Islet precursor cell (in vitro differentiated cells): ENCODE data around the gene OTOF.

Source experiments
- DNase-seq: peaks from one replicate; pipeline ENCODE4 v3.0.0-alpha.2; 2018

OTOF gene

DNA sequence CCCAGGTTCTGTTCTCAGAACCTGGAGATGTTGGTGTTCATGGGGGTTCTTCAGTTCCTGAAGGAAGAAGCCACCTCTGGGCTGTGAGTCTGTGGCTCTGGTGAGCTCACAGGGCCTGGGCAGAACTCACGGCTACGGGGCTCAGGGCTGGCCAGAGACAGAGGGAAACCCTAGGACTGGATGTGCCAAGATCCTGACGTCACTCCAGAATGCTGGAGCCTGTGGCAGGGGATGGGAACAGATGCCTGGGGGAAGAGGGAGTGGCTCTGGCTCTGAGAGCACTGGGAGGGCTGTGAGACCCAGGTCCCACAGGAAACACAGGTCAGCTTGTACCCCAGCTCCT is at the start of gene OTOF:
TSS of gene OTOF (minus strand) at position 214 of the 343 bp plus-strand sequence.
- peak; percentile 74 for DNase-seq

- no peak for DNase-seq
Measured at GRCh38 chr2:26526589-26526988, 48.7 kb upstream of the OTOF start.

GRCh38 chr2:26526105-26526504 is 48.2 kb upstream of the OTOF start:
- no peak for DNase-seq

- DNase-seq: peak; percentile 34
Measured at GRCh38 chr2:26523750-26524149, 45.8 kb upstream of the OTOF start.

DNA sequence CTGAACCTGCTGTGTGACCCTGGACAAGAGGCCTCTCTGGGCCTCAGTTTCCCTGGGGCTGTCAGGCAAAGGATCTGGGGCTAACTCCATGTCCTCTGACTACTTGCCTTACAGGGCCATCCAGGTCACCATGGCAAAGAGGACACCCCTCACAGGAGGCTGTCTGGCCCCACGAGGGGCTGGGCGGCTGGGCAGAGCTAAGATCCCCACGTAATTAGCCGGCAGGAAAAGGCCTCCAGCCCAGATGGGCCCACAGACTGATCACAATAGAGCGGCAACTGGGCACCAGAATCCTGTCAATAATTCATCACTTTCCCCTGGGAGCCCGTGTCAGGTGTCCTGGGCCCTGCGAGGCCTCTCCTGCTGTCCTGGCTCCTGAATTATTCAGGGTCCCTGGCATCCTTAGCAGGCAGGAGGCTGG is 44.8 kb upstream of the OTOF start:
- no peak for DNase-seq

- DNase-seq: no peak
Measured at GRCh38 chr2:26522325-26522724, 44.4 kb upstream of the OTOF start.

GRCh38 chr2:26521913-26522180 is 43.9 kb upstream of the OTOF start:
- no peak for DNase-seq

- peak; percentile 79 for DNase-seq
Measured at GRCh38 chr2:26521054-26521912, 43.4 kb upstream of the OTOF start.

DNA sequence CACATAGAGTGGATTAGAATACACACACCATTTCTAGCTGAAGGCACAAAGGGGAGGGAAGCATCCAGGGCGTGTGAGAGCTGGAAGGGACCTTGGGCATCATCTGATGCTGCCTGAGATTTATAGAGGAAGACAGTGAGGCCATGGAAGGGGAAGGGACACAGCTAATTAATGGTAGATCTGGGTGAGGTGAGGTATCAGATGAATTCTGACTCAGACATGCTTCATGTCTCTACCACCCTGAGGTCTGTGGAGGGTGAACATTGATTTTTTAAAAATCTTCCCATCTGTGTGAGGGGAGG is 42.2 kb upstream of the OTOF start:
- DNase-seq: no peak

GRCh38 chr2:26519396-26520147 is 41.6 kb upstream of the OTOF start:
- DNase-seq: no peak

- no peak for DNase-seq
Measured at GRCh38 chr2:26516781-26517180, 38.9 kb upstream of the OTOF start.

DNA sequence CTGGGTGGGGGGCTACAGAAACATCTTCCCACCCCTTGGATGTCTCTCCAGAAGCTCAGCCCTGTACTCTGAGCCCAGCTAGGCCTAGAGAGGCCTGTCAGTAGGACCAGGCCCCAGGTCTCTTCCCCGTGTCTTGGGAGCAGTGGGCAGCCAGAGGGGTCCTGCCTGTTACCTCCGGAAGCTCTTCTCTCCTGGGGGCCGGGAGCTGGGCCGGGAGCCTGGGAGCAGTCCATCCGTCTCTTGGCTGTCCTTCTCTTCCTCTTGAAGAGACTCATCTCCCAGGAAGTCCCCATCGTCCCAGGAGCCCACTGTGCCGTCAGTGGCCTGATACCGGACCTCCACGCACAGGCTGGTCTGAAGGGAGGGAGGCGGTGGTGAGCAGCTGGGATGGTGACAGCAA is 38.3 kb upstream of the OTOF start:
- DNase-seq: no peak

- DNase-seq: no peak
Measured at GRCh38 chr2:26515771-26516170, 37.8 kb upstream of the OTOF start.

DNA sequence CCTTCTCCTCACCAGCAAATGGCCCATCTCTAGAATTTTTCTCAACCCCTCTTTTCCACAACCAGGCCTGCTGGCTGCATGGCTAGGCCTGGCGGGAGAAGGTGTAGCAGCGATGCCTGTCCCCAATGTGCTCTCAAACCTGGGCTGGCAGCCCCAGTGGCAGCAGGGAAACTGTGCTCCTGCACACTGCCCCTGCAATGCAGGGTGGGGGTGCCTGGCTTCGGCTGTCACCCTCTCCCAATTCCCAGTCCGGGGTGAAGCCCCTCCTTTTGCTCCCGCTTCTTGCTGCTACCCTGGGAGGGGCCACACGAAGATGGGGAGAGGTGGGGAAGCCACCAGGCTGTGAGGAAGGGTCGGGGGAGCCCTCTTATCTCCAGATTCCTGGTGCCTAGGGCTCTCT is 36.1 kb upstream of the OTOF start:
- no peak for DNase-seq

- DNase-seq: no peak
Measured at GRCh38 chr2:26513261-26513660, 35.3 kb upstream of the OTOF start.

DNA sequence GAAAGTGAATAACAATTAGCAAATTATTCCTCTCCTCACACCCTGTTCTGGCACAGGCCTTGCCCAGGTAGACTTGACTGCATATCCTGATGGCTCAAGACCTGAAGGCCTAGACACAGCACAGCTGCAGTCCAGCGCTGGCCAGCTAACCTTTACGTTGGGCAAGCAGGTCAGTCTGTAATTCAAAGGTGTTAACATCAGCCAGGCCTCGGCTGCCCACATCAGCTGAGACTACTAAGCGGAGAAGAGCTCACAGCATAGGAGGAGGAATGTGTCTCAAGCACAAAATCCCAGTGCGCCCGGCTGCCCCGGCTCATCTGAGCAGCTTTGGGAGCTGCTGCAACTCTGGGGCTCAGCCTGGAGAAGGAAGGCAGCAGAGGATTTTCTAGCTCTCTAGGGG is 33.5 kb upstream of the OTOF start:
- no peak for DNase-seq

DNA sequence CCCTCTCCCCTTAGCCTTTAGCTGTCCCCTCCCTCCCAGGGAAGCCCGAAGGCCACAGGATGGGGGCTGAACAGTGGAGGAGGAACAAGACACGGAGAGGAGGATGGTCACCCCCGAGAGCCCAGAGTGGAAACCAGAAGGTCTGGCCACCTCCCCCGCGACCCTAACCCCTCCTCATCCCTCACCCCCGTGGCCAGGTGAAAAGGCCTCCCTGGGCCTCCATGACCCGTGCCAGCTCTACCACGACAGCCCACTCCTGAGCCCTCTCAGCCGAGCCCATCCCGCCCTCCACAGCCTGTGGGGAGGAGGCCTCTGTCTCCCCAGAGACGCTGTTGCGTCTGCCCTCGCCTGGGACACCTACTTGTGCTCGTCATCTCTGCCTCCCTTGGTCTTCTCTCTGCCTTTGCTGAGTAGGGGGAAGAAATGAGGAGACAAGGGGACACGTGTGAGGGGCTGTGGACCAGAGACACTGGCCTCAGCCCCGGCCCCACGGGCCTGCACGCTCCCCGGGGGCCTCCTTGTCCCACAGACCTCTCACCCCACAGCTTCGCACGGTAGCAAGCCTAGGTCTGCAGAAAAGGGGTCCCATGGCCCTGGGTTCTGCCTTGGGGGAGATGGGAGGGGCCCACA is 32.5 kb upstream of the OTOF start:
- no peak for DNase-seq

DNA sequence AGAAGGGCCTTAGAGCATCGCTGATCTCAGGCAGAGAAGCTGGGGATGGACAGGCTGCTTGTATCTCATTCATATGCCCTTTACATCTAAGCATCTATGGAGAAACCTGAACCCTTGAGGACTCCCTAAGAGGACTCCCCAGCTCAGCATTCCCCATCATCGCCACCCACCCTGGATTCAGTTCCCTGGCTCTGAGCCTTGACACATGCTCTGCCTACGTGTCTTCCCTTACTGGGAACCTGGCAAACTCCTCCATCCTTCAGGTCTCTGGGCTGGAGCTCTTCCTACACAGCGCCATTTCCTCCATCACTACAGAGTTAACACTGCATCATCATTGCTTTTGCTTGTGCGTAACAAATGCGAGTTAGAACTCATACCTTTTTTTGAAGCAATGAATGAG is 31.2 kb upstream of the OTOF start:
- no peak for DNase-seq

- DNase-seq: no peak
Measured at GRCh38 chr2:26507932-26508331, 30.0 kb upstream of the OTOF start.

DNA sequence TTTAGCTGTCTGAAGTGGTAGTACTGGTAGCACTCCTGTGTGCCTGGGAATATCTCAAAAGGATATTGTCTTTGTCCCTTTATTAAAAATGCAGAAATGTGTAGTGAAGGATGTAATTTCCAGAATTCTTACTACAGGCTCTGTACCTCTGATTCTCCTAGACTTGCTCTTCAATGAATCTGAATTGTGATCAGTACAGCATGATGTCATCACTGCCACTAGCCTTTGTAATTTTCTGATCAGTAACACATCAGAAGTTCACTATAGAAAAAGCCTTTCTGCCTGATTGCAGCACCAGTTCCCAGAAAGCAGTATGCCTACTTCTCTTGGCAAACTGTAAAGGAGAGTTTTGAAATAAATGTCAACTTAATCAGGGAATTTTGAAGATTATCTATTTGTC is 29.2 kb upstream of the OTOF start:
- DNase-seq: no peak

DNA sequence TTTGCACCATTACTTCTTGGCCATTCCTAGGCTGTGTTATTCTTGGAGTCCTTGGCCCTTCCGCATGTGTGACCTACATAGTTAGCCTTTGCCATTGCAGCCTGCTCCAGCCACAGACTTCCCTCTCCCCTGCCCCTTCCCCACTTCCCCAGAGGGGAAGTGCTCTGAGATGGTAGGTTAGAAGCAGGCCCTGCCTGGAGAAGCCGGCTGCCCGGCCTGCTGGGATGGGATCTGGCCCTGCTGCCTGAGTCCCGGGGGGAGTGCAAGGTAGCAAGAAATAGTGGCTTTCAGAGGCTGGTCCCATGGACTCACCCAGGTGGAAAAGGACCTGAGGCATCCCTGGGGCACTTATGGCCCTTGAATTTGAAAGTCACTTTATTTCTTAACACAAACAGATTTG is 28.4 kb upstream of the OTOF start:
- no peak for DNase-seq

- DNase-seq: no peak
Measured at GRCh38 chr2:26504002-26504401, 26.1 kb upstream of the OTOF start.

DNA sequence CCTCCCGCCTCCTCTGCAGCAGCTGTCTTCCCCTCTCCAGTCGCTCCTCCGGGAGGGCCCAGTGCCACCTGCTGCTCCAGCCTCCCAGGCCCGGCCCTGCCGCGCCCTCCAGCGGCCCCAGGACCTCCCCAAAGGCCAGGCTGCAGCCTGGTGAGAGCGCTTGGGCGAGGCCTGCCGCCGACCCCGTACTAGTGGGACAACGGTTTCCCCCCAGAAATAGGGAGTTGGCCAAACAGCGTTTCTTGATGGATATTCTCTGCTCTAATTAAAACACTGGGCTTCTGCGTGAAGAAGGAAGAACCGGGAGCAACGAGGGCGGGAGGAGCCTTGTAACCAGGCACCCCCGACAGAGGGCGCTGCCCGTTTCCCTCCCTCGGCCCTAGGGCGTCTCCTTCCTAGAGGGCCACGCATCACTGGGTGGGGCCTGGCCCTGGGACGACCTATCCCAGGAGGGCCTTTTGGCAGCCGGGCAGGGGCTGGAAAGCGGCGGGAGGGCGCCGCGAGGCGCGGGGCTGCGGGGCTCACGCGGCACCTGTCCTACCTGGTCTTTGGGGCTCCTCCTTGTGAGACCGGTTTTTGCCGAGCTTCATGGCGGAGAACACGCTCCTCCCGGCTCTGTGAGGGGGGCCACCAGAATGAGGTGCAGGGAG is 25.4 kb upstream of the OTOF start:
- DNase-seq: peak; percentile 93

DNA sequence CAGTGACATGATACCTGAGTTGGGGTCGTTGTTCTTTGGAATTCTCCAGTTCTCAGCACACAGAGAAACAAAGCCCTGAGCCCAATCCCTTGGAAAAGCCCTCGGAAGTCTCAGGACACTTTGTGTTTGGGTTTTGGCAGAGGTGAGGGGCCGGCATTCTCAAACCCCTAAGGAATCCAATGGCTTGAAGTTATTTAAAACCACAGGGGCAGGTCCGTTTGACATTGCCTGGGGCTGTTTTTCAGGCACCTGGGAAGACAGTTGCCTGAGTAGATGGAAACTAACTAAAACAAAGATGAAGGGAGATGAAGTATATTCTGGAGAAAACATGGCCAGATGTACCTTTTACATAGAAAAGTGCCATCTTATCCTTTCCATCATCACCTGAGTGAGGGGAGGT is 22.5 kb upstream of the OTOF start:
- DNase-seq: no peak
